Stimulated activated naive CD8-positive, alpha-beta T cell treated with anti-CD3 and anti-CD28 coated beads, Interleukin-15, Interleukin-2, amounts not matched to agents 100 ng/mL and 50 ng/mL, for 24 hours (primary cell): ENCODE results near the gene COTL1.
"Not testable (repeated sequence)": the region's sequence is repeated elsewhere in the genome, so short reads cannot be mapped to it uniquely, and the experiment has no call there.

ENCODE experiments used
- H3K27ac Mint-ChIP-seq: one replicate; pipeline ENCODE4 v1.8.0; 2021; ENCODE audit warnings: mild to moderate bottlenecking, mixed read lengths
- H3K27me3 Mint-ChIP-seq: one replicate; pipeline ENCODE4 v1.8.0; 2021; ENCODE audit warnings: mixed read lengths
- H3K36me3 Mint-ChIP-seq: one replicate; pipeline ENCODE4 v1.8.0; 2021; ENCODE audit warnings: low read depth, mixed read lengths
- H3K4me1 Mint-ChIP-seq: one replicate; pipeline ENCODE4 v1.8.0; 2021; ENCODE audit warnings: low read depth, mixed read lengths
- H3K4me3 Mint-ChIP-seq: one replicate; pipeline ENCODE4 v1.8.0; 2021; ENCODE audit warnings: mild to moderate bottlenecking, mixed read lengths
- H3K9me3 Mint-ChIP-seq: one replicate; pipeline ENCODE4 v1.8.0; 2021; ENCODE audit warnings: mixed read lengths

COTL1 gene

GRCh38 chr16:84631153-84631466, 13.2 kb upstream of the COTL1 start:
- H3K4me3 Mint-ChIP-seq, result peak overlapping the region; percentile 37
- no peaks in the 10 kb centered on the region for H3K9me3 Mint-ChIP-seq
- peak overlapping the region; percentile 77 for H3K27ac Mint-ChIP-seq
- H3K36me3 Mint-ChIP-seq, result no peaks in the 10 kb centered on the region
- peaks cover 28% of the 10 kb centered on the region for H3K4me1 Mint-ChIP-seq
- no peaks in the 10 kb centered on the region for H3K27me3 Mint-ChIP-seq

- H3K9me3 Mint-ChIP-seq, result no peaks in the 10 kb centered on the region
- no peaks in the 10 kb centered on the region for H3K27me3 Mint-ChIP-seq
- no peaks in the 10 kb centered on the region for H3K36me3 Mint-ChIP-seq
- peak overlapping the region; percentile 77 for H3K27ac Mint-ChIP-seq
- peak overlapping the region; percentile 37 for H3K4me3 Mint-ChIP-seq
- H3K4me1 Mint-ChIP-seq, result peaks cover 28% of the 10 kb centered on the region
These were observed 12.7 kb upstream of the COTL1 start for GRCh38 chr16:84630446-84631152.

- Mint-ChIP-seq H3K4me1 (peaks cover 28% of the 10 kb centered on the region), H3K27me3 (no peaks in the 10 kb centered on the region), H3K27ac (no peak overlapping the region), H3K9me3 (no peaks in the 10 kb centered on the region), H3K36me3 (no peaks in the 10 kb centered on the region), H3K4me3 (no peak overlapping the region)
These were observed 12.1 kb upstream of the COTL1 start for GRCh38 chr16:84630009-84630408.

- H3K27ac Mint-ChIP-seq, result no peak overlapping the region
- H3K9me3 Mint-ChIP-seq, result no peaks in the 10 kb centered on the region
- H3K4me1 Mint-ChIP-seq, result peaks cover 28% of the 10 kb centered on the region
- H3K36me3 Mint-ChIP-seq, result no peaks in the 10 kb centered on the region
- no peaks in the 10 kb centered on the region for H3K27me3 Mint-ChIP-seq
- no peak overlapping the region for H3K4me3 Mint-ChIP-seq
These were observed 11.7 kb upstream of the COTL1 start for GRCh38 chr16:84629580-84629979.

GRCh38 chr16:84628226-84628731, 10.4 kb upstream of the COTL1 start:
- H3K36me3 Mint-ChIP-seq, result no peaks in the 10 kb centered on the region
- no peaks in the 10 kb centered on the region for H3K9me3 Mint-ChIP-seq
- peaks cover 28% of the 10 kb centered on the region for H3K4me1 Mint-ChIP-seq
- H3K27ac Mint-ChIP-seq, result no peak overlapping the region
- no peaks in the 10 kb centered on the region for H3K27me3 Mint-ChIP-seq
- H3K4me3 Mint-ChIP-seq, result no peak overlapping the region

GRCh38 chr16:84625556-84625955, 7.7 kb upstream of the COTL1 start:
- Mint-ChIP-seq H3K27ac (no peak overlapping the region), H3K36me3 (no peaks in the 10 kb centered on the region), H3K9me3 (no peaks in the 10 kb centered on the region), H3K4me3 (no peak overlapping the region), H3K4me1 (peaks cover 15% of the 10 kb centered on the region), H3K27me3 (no peaks in the 10 kb centered on the region)

- not testable (repeated sequence) for H3K4me3 Mint-ChIP-seq, H3K27me3 Mint-ChIP-seq, H3K9me3 Mint-ChIP-seq, H3K27ac Mint-ChIP-seq
- Mint-ChIP-seq H3K4me1 (peaks cover 17% of the 10 kb centered on the region), H3K36me3 (peaks cover 11% of the 10 kb centered on the region)
These were observed 3.0 kb upstream of the COTL1 start for GRCh38 chr16:84620913-84621312.

- Mint-ChIP-seq H3K4me1 (peaks cover 38% of the 10 kb centered on the region), H3K9me3 (no peaks in the 10 kb centered on the region)
These were observed 943 bp upstream of the COTL1 start for GRCh38 chr16:84618581-84619460.

GRCh38 chr16:84617041-84617790, 662 bp downstream of the COTL1 start:
- Mint-ChIP-seq H3K4me3 (peak overlapping the region; percentile 93), H3K9me3 (no peaks in the 10 kb centered on the region), H3K4me1 (peaks cover 47% of the 10 kb centered on the region), H3K36me3 (peaks cover 43% of the 10 kb centered on the region), H3K27ac (peak overlapping the region; percentile 88), H3K27me3 (no peaks in the 10 kb centered on the region)

More at GRCh38 chr16:84618581-84619460, 943 bp upstream of the COTL1 start:
- peaks cover 30% of the 10 kb centered on the region for H3K36me3 Mint-ChIP-seq
- H3K27me3 Mint-ChIP-seq, result no peaks in the 10 kb centered on the region
- H3K4me3 Mint-ChIP-seq, result peak overlapping the region; percentile 44
- H3K27ac Mint-ChIP-seq, result peak overlapping the region; percentile 62

GRCh38 chr16:84616515-84616914, 1.4 kb downstream of the COTL1 start:
- Mint-ChIP-seq H3K4me3 (peak overlapping the region; percentile 93), H3K9me3 (no peaks in the 10 kb centered on the region), H3K27me3 (no peaks in the 10 kb centered on the region), H3K27ac (peak overlapping the region; percentile 88), H3K4me1 (peaks cover 54% of the 10 kb centered on the region), H3K36me3 (peaks cover 50% of the 10 kb centered on the region)

- peaks cover 63% of the 10 kb centered on the region for H3K36me3 Mint-ChIP-seq
- peak overlapping the region; percentile 93 for H3K4me3 Mint-ChIP-seq
- peaks cover 10% of the 10 kb centered on the region for H3K9me3 Mint-ChIP-seq
- peak overlapping the region; percentile 79 for H3K27ac Mint-ChIP-seq
- H3K27me3 Mint-ChIP-seq, result no peaks in the 10 kb centered on the region
- H3K4me1 Mint-ChIP-seq, result peaks cover 68% of the 10 kb centered on the region
These were observed 2.7 kb downstream of the COTL1 start for GRCh38 chr16:84614968-84615813.

- Mint-ChIP-seq H3K27ac (peak overlapping the region; percentile 79), H3K9me3 (peaks cover 10% of the 10 kb centered on the region), H3K4me3 (peak overlapping the region; percentile 93), H3K36me3 (peaks cover 69% of the 10 kb centered on the region), H3K4me1 (peaks cover 74% of the 10 kb centered on the region), H3K27me3 (no peaks in the 10 kb centered on the region)
These were observed 3.3 kb downstream of the COTL1 start for GRCh38 chr16:84614623-84614967.

GRCh38 chr16:84614073-84614459, 3.8 kb downstream of the COTL1 start:
- H3K4me1 Mint-ChIP-seq, result peaks cover 78% of the 10 kb centered on the region
- peak overlapping the region; percentile 79 for H3K27ac Mint-ChIP-seq
- H3K27me3 Mint-ChIP-seq, result no peaks in the 10 kb centered on the region
- peak overlapping the region; percentile 93 for H3K4me3 Mint-ChIP-seq
- peaks cover 10% of the 10 kb centered on the region for H3K9me3 Mint-ChIP-seq
- peaks cover 74% of the 10 kb centered on the region for H3K36me3 Mint-ChIP-seq

GRCh38 chr16:84613408-84614072, 4.3 kb downstream of the COTL1 start:
- Mint-ChIP-seq H3K4me1 (peaks cover 79% of the 10 kb centered on the region), H3K9me3 (peaks cover 10% of the 10 kb centered on the region), H3K27ac (peak overlapping the region; percentile 79), H3K27me3 (no peaks in the 10 kb centered on the region), H3K4me3 (peak overlapping the region; percentile 93), H3K36me3 (peaks cover 76% of the 10 kb centered on the region)
